K562 (cell line): ENCODE measurements around the gene IL4I1. TPM values are rescaled to one million over a fixed set of nuclear protein-coding genes. Genes with fewer than 3 reads are reported as not detected.

Source experiments
- ATAC-seq: fragments of 200-7000 bp; cut with Tn5 transposase; 3 replicates; pipeline ENCODE4 v1.9.1; 2020; ENCODE audit warnings: moderate library complexity
- BruUV-seq: library from RNA; stranded (reverse); fragments of 400-500 nt; replicated peaks from 2 replicates; lab custom pipeline; 2021; lab: Mats Ljungman, UMichigan
- CTCF ChIA-PET: fragments of 300-600 bp; formaldehyde crosslinking; extraction: SDS; loops from one replicate; lab custom pipeline; 2021; ENCODE audit warnings: low intra/inter-chr PET ratio; lab: Yijun Ruan, JAX
- POLR2A ChIA-PET: fragments of 300-600, 350-650 bp; sonication (Branson Sonifier 250); formaldehyde crosslinking; extraction: SDS; loops from one replicate; lab custom pipeline; 2021; ENCODE audit warnings: antibody characterized with exemption, inconsistent platforms; lab: Yijun Ruan, JAX
- DNase-seq, 4 experiments: peaks; one replicate each; pipeline versions ENCODE4 v3.0.0 to v3.0.0-alpha.2; 2011 to 2018; ENCODE audit warnings: low spot score in 3 of 4, mixed read lengths in 3 of 4; ENCODE audit errors: extremely low read depth in 1 of 4
- FAIRE-seq: peaks from 2 replicates; lab custom pipeline; 2011; peaks lifted over from hg19 to GRCh38; lab: Jason Lieb, UNC
- H2AFZ ChIP-seq: 2 replicates; pipeline ENCODE4 v1.6.0; 2011; ENCODE audit warnings: low read depth, low read length, control low read depth, inconsistent platforms
- H3K27ac ChIP-seq: fragments of 200-600 bp; 3 replicates; pipeline ENCODE4 v1.8.0; 2011; ENCODE audit warnings: low read depth, mild to moderate bottlenecking, control low read depth, inconsistent platforms, low read length, moderate library complexity, mixed read lengths; ENCODE audit errors: extremely low read depth
- H3K27me3 ChIP-seq, 2 experiments: fragments of 300-600 bp in 1 of 2; 2 replicates in 1 of 2; 3 replicates in 1 of 2; pipeline versions ENCODE4 v1.6.0 to v1.8.0; 2011; ENCODE audit warnings: inconsistent platforms in 2 of 2, low read length in 2 of 2, mild to moderate bottlenecking in 1 of 2, mixed read lengths in 1 of 2, moderate library complexity in 1 of 2; ENCODE audit not compliant: control insufficient read depth in 2 of 2, insufficient read depth in 2 of 2
- H3K36me3 ChIP-seq: fragments of 300-600 bp; 3 replicates; pipeline ENCODE4 v1.8.0; 2011; ENCODE audit warnings: mild to moderate bottlenecking, low read length, inconsistent platforms; ENCODE audit not compliant: control insufficient read depth, insufficient read depth
- H3K4me1 ChIP-seq, 2 experiments: fragments of 200-600 bp in 1 of 2; replicated peaks in 1 of 2; 2 replicates in 1 of 2; 3 replicates in 1 of 2; pipeline versions ENCODE4 v1.5.1 to v1.8.0; 2011; ENCODE audit warnings: inconsistent platforms in 2 of 2, low read length in 2 of 2, mild to moderate bottlenecking in 1 of 2, mixed read lengths in 1 of 2, moderate library complexity in 1 of 2; ENCODE audit not compliant: control insufficient read depth in 2 of 2, insufficient read depth in 2 of 2
- H3K4me2 ChIP-seq: 2 replicates; pipeline ENCODE4 v1.6.1; 2011; ENCODE audit warnings: low read length, control low read depth, inconsistent platforms, mixed read lengths; ENCODE audit not compliant: insufficient read depth
- H3K4me3 ChIP-seq: fragments of 200-600 bp; sonication (generic), shearing (Covaris generic); 2 replicates; pipeline ENCODE4 v1.5.1; 2016; ENCODE audit warnings: control low read depth, inconsistent platforms
- H3K79me2 ChIP-seq: fragments of 200-600 bp; 3 replicates; pipeline ENCODE4 v1.8.0; 2011; ENCODE audit warnings: low read length, inconsistent platforms; ENCODE audit not compliant: control insufficient read depth, insufficient read depth
- H3K9ac ChIP-seq, 2 experiments: 2 replicates each; pipeline versions ENCODE4 v1.6.0 to v1.6.1; 2011; ENCODE audit warnings: low read depth in 2 of 2, low read length in 2 of 2, control low read depth in 1 of 2, inconsistent platforms in 1 of 2, mild to moderate bottlenecking in 1 of 2, mixed read lengths in 1 of 2; ENCODE audit not compliant: insufficient read depth in 1 of 2
- H3K9me1 ChIP-seq: one replicate; pipeline ENCODE4 v1.6.0; 2011; ENCODE audit warnings: inconsistent platforms, mild to moderate bottlenecking, low read length, moderate library complexity; ENCODE audit not compliant: control insufficient read depth, insufficient read depth
- H3K9me3 ChIP-seq: replicated peaks from 2 replicates; pipeline ENCODE4 v1.5.1; 2011; ENCODE audit warnings: low read depth, low read length, inconsistent platforms; ENCODE audit not compliant: control insufficient read depth, insufficient read depth
- H4K20me1 ChIP-seq: replicated peaks from 2 replicates; pipeline ENCODE4 v1.6.1; 2011; ENCODE audit warnings: low read length, inconsistent platforms, mixed read lengths; ENCODE audit not compliant: control insufficient read depth, insufficient read depth
- CEBPG ChIP-seq, 3 experiments: fragments of 200-800 bp in 1 of 3; sonication (Bioruptor generic) in 1 of 3; sonication (generic) in 1 of 3; formaldehyde crosslinking in 1 of 3; IDR thresholded peaks in 2 of 3; conservative IDR thresholded peaks in 1 of 3; 2 replicates each; pipeline versions ENCODE4 v1.6.1 to v1.8.0; 2016 to 2022; ENCODE audit warnings: missing compliant biosample characterization in 2 of 3, missing genetic modification characterization in 2 of 3, mild to moderate bottlenecking in 1 of 3, missing genetic modification reagents in 1 of 3
- CHCHD3 ChIP-seq: fragments of 250-450 bp; sonication (Bioruptor Pico); IDR thresholded peaks from 2 replicates; pipeline ENCODE4 v2.1.2; 2022; ENCODE audit warnings: mild to moderate bottlenecking
- WGBS: fragments of 100-300 bp; shearing (Covaris generic); methylation state at CpG from one replicate; pipeline ENCODE4 v1.1.6; 2016; ENCODE audit warnings: low coverage, mixed read lengths; ENCODE audit not compliant: insufficient coverage; ENCODE audit errors: missing lambda C conversion rate; 5-methylcytosine and 5-hydroxymethylcytosine counted together
- in situ Hi-C: fragments of 300-500 bp; cut with MboI; formaldehyde crosslinking; loops from 4 replicates; pipeline ENCODE4 v1.15.0; 2018; ENCODE audit warnings: inconsistent platforms, mixed read lengths
- intact Hi-C: fragments of 100-400 bp; cut with micrococcal nuclease; formaldehyde crosslinking; loops from 2 replicates; pipeline ENCODE4 v1.14.2; 2022
- polyA plus RNA-seq, 8 experiments: library from polyadenylated mRNA; depleted of rRNA in 4 of 8; stranded (reverse) in 5 of 8; unstranded in 3 of 8; fragments of >200 nt; fragmentation: Nextera tagmentation in 2 of 8; fragmentation: Illumina TruSeq in 1 of 8; extraction: Ambion mirVana in 2 of 8; extraction: Trizol in 1 of 8; gene quantifications; 2 replicates each; pipeline versions ENCODE4 v1.2.1 to v1.2.3, GENCODE V29; 2011 to 2014; ENCODE audit warnings: inconsistent platforms in 1 of 8, missing spikeins in 1 of 8
- total RNA-seq, 7 experiments: library from RNA; depleted of rRNA in 6 of 7; stranded (reverse); fragments of >200 nt in 6 of 7; fragmentation: Illumina TruSeq in 2 of 7; extraction: Trizol in 2 of 7; gene quantifications; 2 replicates each; pipeline versions ENCODE4 v1.2.1 to v1.2.3, GENCODE V29; 2011 to 2021; ENCODE audit warnings: low replicate concordance in 1 of 7

The IL4I1 gene
- total and polyA plus RNA-seq, 9 of the 15 experiments (the other 6 are each of a cell fraction or from before 2014, with no cell fraction given): 0.06 to 0.95 (median 0.43) TPM; not detected in 2

DNA sequence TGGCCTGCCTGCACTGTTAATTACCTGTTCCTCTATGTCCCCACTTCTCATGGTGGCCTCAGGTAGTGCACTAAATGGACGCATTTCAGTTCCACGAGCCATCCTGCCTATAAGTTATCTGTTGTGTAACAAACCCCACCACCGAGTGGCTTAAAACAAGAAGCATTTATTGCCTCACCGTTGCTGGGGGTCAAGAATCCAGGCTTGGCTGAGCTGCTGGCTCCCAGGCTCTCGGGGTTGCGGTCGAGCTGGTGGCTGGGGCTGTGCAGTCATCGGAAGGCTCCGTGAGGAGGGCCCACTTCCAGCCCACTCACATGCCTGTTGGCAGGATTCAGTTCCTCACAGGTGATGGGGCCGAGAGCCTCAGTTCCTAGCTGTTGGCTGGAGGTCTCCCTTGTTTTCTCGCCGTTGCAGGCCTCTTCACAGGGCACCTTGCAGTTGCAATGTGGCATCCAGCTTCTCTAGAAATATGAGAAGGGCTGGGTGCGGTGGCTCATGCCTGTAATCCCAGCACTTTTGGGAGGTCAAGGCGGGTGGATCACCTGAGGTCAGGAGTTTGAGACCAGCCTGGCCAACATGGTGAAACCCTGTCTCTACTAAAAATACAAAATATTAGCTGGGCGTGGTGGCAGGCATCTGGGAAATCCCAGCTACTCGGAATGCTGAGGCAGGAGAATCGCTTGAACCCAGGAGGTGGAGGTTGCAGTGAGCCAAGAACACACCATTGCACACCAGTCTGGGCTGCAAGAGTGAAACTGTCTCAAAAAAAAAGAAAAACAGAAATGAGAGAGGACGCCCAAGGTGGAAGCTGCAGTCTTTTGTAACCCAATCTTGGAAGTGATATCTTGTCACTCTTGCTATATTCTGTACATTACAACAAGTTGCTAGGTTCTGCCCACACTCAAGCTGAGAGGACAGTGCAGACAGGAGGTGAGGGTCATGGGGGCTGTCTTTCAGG lies 52.3 kb downstream of the IL4I1 start:
- Histone ChIP-seq H3K4me3 (no peak overlapping the region), H3K4me1 (peaks cover 20 to 23% of the 10 kb centered on the region in 2 experiments), H2AFZ (no peak overlapping the region), H3K27ac (no peak overlapping the region), H3K9me3 (0 out of 2 replicates have a peak, but pooled peaks cover 6% of the 10 kb centered on the region), H3K36me3 (peaks cover 15% of the 10 kb centered on the region; the same call in 2 of the 3 replicates), H3K27me3 (no peaks in the 10 kb centered on the region), H4K20me1 (no peaks in the 10 kb centered on the region), H3K9me1 (peaks cover 3% of the 10 kb centered on the region), H3K79me2 (peaks cover 8% of the 10 kb centered on the region; the same call in 2 of the 3 replicates), H3K9ac (peak overlapping the region in 1 of 2 experiments; percentile 70; a peak in 2 of 4 replicates), H3K4me2 (no peak overlapping the region)
- in situ Hi-C loops (no loop called here), intact Hi-C loops (loop anchor here (2.0 kb wide), 1 partner anchor 26 kb away; the partner anchor contains the start of gene MED25)
- ATAC-seq (no peak), DNase-seq (no peak), FAIRE-seq (no peak)
- CTCF ChIA-PET: no interaction called here
- WGBS: 74% methylated on average over 18 of the region's 18 CpGs
- POLR2A ChIA-PET: interaction anchor here (0.6 to 1.3 kb wide), 3 partner anchors 9 to 86 kb away, joined by 3 to 5 read pairs (median 4); no protein-coding TSS in a partner anchor
- TF ChIP-seq CHCHD3 (CRISPR knock-in tag): no peak
- TF ChIP-seq CEBPG (CRISPR knock-in tag; IDR thresholded peaks at IDR 0.05): peak; percentile 32; the same call in 1 of the 2 replicates
- TF ChIP-seq CEBPG (tag; conservative IDR thresholded peaks at IDR 0.05 in 1 of 2, IDR thresholded peaks at IDR 0.05 in 1 of 2): no peak
- BruUV-seq: no TSS peak
